ENCODE results near the gene ITCH.
"Not testable (repeated sequence)": the region's sequence is repeated elsewhere in the genome, so short reads cannot be mapped to it uniquely, and the experiment has no call there.

Gene ITCH

DNA sequence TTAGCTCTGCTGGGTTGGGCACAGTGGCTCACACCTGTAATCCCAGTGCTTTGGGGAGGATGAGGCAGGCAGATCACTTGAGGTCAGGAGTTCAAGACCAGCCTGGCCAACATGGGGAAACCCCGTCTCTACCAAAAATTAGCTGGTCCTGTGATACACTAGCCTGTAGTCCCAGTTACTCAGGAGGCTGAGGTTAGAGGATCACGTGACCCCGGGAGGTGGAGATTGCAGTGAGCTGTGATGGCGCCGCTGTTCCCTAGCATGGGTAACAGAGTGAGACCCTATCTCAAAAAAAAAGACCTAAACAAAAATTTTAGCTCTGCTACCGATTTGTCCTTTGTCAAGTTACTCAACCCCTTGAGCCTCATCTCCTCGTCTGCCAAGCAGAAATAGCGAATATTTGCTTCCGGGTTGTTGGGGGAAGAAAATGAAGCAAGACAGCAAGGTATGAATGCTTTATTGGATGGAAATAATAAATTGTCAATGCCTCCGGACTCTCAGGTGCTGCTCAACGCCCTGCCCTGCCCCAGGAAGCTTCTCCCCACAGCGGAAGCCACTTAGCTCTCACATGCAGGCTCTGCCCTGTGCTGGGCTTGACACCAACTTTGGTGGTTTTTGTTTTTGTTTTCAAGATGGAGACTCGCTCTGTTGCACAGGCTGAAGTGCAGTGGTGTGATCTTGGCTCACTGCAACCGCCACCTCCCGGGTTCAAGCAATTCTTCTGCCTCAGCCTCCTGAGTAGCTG lies 24.9 kb upstream of the ITCH start:
- Histone ChIP-seq H3K36me3 (ENCODE audit: insufficient read depth, low read length) (no peaks in the 10 kb centered on the region), H3K4me3 (no peak overlapping the region), H3K27ac (no peak overlapping the region), H3K9ac (ENCODE audit: insufficient read length) (no peak overlapping the region), H3K9me3 (ENCODE audit: low read depth, low read length) (no peaks in the 10 kb centered on the region)
- DNase-seq (ENCODE audit: low read depth, low spot score): no peak
- no peak for TF ChIP-seq POLR2AphosphoS5 (IDR thresholded peaks at IDR 0.05; ENCODE audit: borderline replicate concordance, low read depth, low read length)
- TF ChIP-seq FOXP2 (optimal IDR thresholded peaks at IDR 0.05; ENCODE audit: control extremely low read depth, extremely low read length, insufficient read depth): no peak
- TF ChIP-seq EZH2 (IDR thresholded peaks at IDR 0.05): no peak

- not testable (repeated sequence) for H3K27ac ChIP-seq; H3K9ac ChIP-seq (ENCODE audit: insufficient read length); H3K4me3 ChIP-seq; DNase-seq (ENCODE audit: low read depth, low spot score); H3K36me3 ChIP-seq (ENCODE audit: insufficient read depth, low read length); H3K9me3 ChIP-seq (ENCODE audit: low read depth, low read length)
Observed at GRCh38 chr20:34340726-34341125, 22.3 kb upstream of the ITCH start.

- H3K9ac ChIP-seq (ENCODE audit: insufficient read length); DNase-seq (ENCODE audit: low read depth, low spot score); H3K27ac ChIP-seq: not testable (repeated sequence)
Observed at GRCh38 chr20:34341199-34341598, 21.9 kb upstream of the ITCH start.

GRCh38 chr20:34343458-34344211 lies 19.4 kb upstream of the ITCH start:
- Histone ChIP-seq H3K4me3 (no peak overlapping the region), H3K27ac (no peak overlapping the region), H3K9me3 (ENCODE audit: low read depth, low read length) (no peaks in the 10 kb centered on the region), H3K9ac (ENCODE audit: insufficient read length) (no peak overlapping the region), H3K36me3 (ENCODE audit: insufficient read depth, low read length) (no peaks in the 10 kb centered on the region)
- TF ChIP-seq EZH2 (IDR thresholded peaks at IDR 0.05): no peak
- TF ChIP-seq POLR2AphosphoS5 (IDR thresholded peaks at IDR 0.05; ENCODE audit: borderline replicate concordance, low read depth, low read length): no peak
- TF ChIP-seq FOXP2 (optimal IDR thresholded peaks at IDR 0.05; ENCODE audit: control extremely low read depth, extremely low read length, insufficient read depth): no peak
- DNase-seq (ENCODE audit: low read depth, low spot score): no peak

More at GRCh38 chr20:34341199-34341598, 21.9 kb upstream of the ITCH start:
- not testable (repeated sequence) for H3K4me3 ChIP-seq; H3K9me3 ChIP-seq (ENCODE audit: low read depth, low read length); H3K36me3 ChIP-seq (ENCODE audit: insufficient read depth, low read length)

DNA sequence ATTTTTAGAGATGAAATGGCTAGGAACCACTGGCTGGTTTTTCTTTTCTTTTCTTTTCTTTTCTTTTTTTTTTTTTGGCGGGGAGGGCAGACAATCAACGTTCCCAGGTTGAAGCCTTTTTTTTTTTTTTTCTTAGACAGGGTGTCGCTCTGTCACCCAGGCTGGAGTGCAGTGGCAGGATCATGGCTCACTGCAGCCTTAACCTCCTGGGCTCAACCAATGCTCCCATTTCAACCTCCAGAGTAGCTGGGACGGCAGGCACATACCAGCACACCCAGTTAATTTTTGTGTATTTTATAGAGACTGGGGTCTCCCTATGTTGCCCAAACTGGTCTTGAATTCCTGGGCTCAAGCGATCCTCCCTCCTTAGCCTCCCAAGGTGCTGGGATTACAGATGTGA lies 18.8 kb upstream of the ITCH start:
- TF ChIP-seq EZH2 (IDR thresholded peaks at IDR 0.05): no peak
- no peak for TF ChIP-seq POLR2AphosphoS5 (IDR thresholded peaks at IDR 0.05; ENCODE audit: borderline replicate concordance, low read depth, low read length)
- TF ChIP-seq FOXP2 (optimal IDR thresholded peaks at IDR 0.05; ENCODE audit: control extremely low read depth, extremely low read length, insufficient read depth): no peak
- no peaks in the 10 kb centered on the region for H3K36me3 ChIP-seq (ENCODE audit: insufficient read depth, low read length)
- no peak overlapping the region for H3K4me3 ChIP-seq
- H3K9me3 ChIP-seq (ENCODE audit: low read depth, low read length): no peaks in the 10 kb centered on the region
- no peak overlapping the region for H3K9ac ChIP-seq (ENCODE audit: insufficient read length)
- no peak overlapping the region for H3K27ac ChIP-seq
- no peak for DNase-seq (ENCODE audit: low read depth, low spot score)

- H3K4me3 ChIP-seq: no peak overlapping the region
- H3K9ac ChIP-seq (ENCODE audit: insufficient read length): no peak overlapping the region
- DNase-seq (ENCODE audit: low read depth, low spot score): no peak
- no peak overlapping the region for H3K27ac ChIP-seq
- H3K36me3 ChIP-seq (ENCODE audit: insufficient read depth, low read length): no peaks in the 10 kb centered on the region
- TF ChIP-seq FOXP2 (optimal IDR thresholded peaks at IDR 0.05; ENCODE audit: control extremely low read depth, extremely low read length, insufficient read depth): no peak
- no peak for TF ChIP-seq POLR2AphosphoS5 (IDR thresholded peaks at IDR 0.05; ENCODE audit: borderline replicate concordance, low read depth, low read length)
- TF ChIP-seq EZH2 (IDR thresholded peaks at IDR 0.05): no peak
- no peaks in the 10 kb centered on the region for H3K9me3 ChIP-seq (ENCODE audit: low read depth, low read length)
Observed at GRCh38 chr20:34345402-34345736, 17.7 kb upstream of the ITCH start.

GRCh38 chr20:34345839-34346532 lies 17.1 kb upstream of the ITCH start:
- not testable (repeated sequence) for H3K36me3 ChIP-seq (ENCODE audit: insufficient read depth, low read length); H3K9ac ChIP-seq (ENCODE audit: insufficient read length); H3K27ac ChIP-seq; H3K4me3 ChIP-seq; H3K9me3 ChIP-seq (ENCODE audit: low read depth, low read length); DNase-seq (ENCODE audit: low read depth, low spot score)

GRCh38 chr20:34346533-34346865 lies 16.6 kb upstream of the ITCH start:
- not testable (repeated sequence) for H3K9me3 ChIP-seq (ENCODE audit: low read depth, low read length); H3K27ac ChIP-seq; H3K4me3 ChIP-seq; H3K36me3 ChIP-seq (ENCODE audit: insufficient read depth, low read length); DNase-seq (ENCODE audit: low read depth, low spot score); H3K9ac ChIP-seq (ENCODE audit: insufficient read length)

GRCh38 chr20:34347571-34347970 lies 15.5 kb upstream of the ITCH start:
- H3K9ac ChIP-seq (ENCODE audit: insufficient read length): no peak overlapping the region
- no peaks in the 10 kb centered on the region for H3K36me3 ChIP-seq (ENCODE audit: insufficient read depth, low read length)
- H3K9me3 ChIP-seq (ENCODE audit: low read depth, low read length): no peaks in the 10 kb centered on the region
- no peak overlapping the region for H3K4me3 ChIP-seq
- H3K27ac ChIP-seq: no peak overlapping the region
- DNase-seq (ENCODE audit: low read depth, low spot score): no peak
- no peak for TF ChIP-seq EZH2 (IDR thresholded peaks at IDR 0.05)

Data from SK-N-MC (cell line).